Measurements from ENCODE around the gene SAG. TPM values are rescaled to one million over a fixed set of nuclear protein-coding genes. Genes with fewer than 3 reads are reported as not detected.

SAG gene
- total and polyA plus RNA-seq, 10 of the 15 experiments (the other 5 are each of a cell fraction or from before 2014, with no cell fraction given) = 0.06 to 0.47 TPM; not detected in 8

GRCh38 chr2:233361297-233361696 lies 53.7 kb downstream of the SAG start (continued):
- TF ChIP-seq ELK1 (IDR thresholded peaks at IDR 0.05; ENCODE audit: low read depth, low read length) (no peak), REST (IDR thresholded peaks at IDR 0.05; ENCODE audit: low read depth, low read length) (no peak), ZSCAN29 (IDR thresholded peaks at IDR 0.05) (no peak), RFX5 (IDR thresholded peaks at IDR 0.05; ENCODE audit: low read depth, low read length) (no peak)

GRCh38 chr2:233362742-233363141 lies 55.1 kb downstream of the SAG start:
- ChIA-PET RAD21 (ENCODE audit: unreplicated experiment) (no interaction called here), POLR2A (no interaction called here), CTCF (interaction anchor here (0.7 to 1.0 kb wide), 2 partner anchors 26 to 81 kb away, joined by 3 read pairs; no protein-coding TSS in a partner anchor), SMC1A (ENCODE audit: uncharacterized antibody, unreplicated experiment) (interaction anchor here (1.1 kb wide), 1 partner anchor 9 kb away, joined by 3 read pairs; no protein-coding TSS in a partner anchor)
- DNase-seq (ENCODE audit: low read depth, low spot score) (no peak), ATAC-seq (no peak), FAIRE-seq (no peak)
- peaks cover 0 to 4% of the 10 kb centered on the region in 2 experiments; a peak in 1 of 4 replicates for H3K36me3 ChIP-seq (ENCODE audit: control insufficient read depth in 2 of 2, insufficient read depth in 2 of 2, low read length in 1 of 2)
- no peak overlapping the region for H3K4me2 ChIP-seq (ENCODE audit: control insufficient read depth, insufficient read depth)
- H3K9ac ChIP-seq (ENCODE audit: control insufficient read depth, insufficient read depth, low read length) = no peak overlapping the region
- intact Hi-C loops (cut with micrococcal nuclease; ENCODE audit: unreplicated experiment) (no loop called here), in situ Hi-C loops (cut with MboI) (no loop called here)
- H4K20me1 ChIP-seq (ENCODE audit: control insufficient read depth, insufficient read depth) = no peaks in the 10 kb centered on the region
- TF ChIP-seq ZNF217 (IDR thresholded peaks at IDR 0.05) = no peak
- no peak for TF ChIP-seq BRCA1 (IDR thresholded peaks at IDR 0.05; ENCODE audit: low read depth, low read length)
- no peak for TF ChIP-seq SREBF2 (IDR thresholded peaks at IDR 0.05; ENCODE audit: low read length)
- no peak for TF ChIP-seq ATF7 (IDR thresholded peaks at IDR 0.05; ENCODE audit: low read depth)
- TF ChIP-seq ASH2L (IDR thresholded peaks at IDR 0.05; ENCODE audit: borderline replicate concordance, low read depth) = no peak
- TF ChIP-seq SIX5 (IDR thresholded peaks at IDR 0.05; ENCODE audit: low read depth, low read length, severe bottlenecking) = no peak
- no peak for TF ChIP-seq ZBTB4 (CRISPR knock-in tag; IDR thresholded peaks at IDR 0.05)
- peaks cover 8% of the 10 kb centered on the region for H3K4me1 ChIP-seq (ENCODE audit: control insufficient read depth, insufficient read depth, low read length)
- H3K27ac ChIP-seq (ENCODE audit: control insufficient read depth, insufficient read depth) = no peak overlapping the region
- peaks cover 52% of the 10 kb centered on the region for H3K79me2 ChIP-seq (ENCODE audit: control insufficient read depth, insufficient read depth, low read length)
- no peaks in the 10 kb centered on the region for H3K27me3 ChIP-seq (replicated peaks in 1 of 2; ENCODE audit: control insufficient read depth in 2 of 2, insufficient read depth in 2 of 2, low read length in 1 of 2)
- H3K9me3 ChIP-seq (replicated peaks; ENCODE audit: control insufficient read depth, insufficient read depth, low read length) = peaks cover 15% of the 10 kb centered on the region
- BruUV-seq (replicated peaks) = no TSS peak
- H3K4me3 ChIP-seq = no peak overlapping the region
- WGBS (ENCODE audit: insufficient coverage, insufficient replicate concordance, low lambda C conversion rate, missing lambda C conversion rate) = 94% methylated on average over 2 of the region's 2 CpGs
- no peak overlapping the region for H2AFZ ChIP-seq (ENCODE audit: control insufficient read depth, low read depth, low read length)
